ENCODE results near the gene ARAP2.

Gene ARAP2

DNA sequence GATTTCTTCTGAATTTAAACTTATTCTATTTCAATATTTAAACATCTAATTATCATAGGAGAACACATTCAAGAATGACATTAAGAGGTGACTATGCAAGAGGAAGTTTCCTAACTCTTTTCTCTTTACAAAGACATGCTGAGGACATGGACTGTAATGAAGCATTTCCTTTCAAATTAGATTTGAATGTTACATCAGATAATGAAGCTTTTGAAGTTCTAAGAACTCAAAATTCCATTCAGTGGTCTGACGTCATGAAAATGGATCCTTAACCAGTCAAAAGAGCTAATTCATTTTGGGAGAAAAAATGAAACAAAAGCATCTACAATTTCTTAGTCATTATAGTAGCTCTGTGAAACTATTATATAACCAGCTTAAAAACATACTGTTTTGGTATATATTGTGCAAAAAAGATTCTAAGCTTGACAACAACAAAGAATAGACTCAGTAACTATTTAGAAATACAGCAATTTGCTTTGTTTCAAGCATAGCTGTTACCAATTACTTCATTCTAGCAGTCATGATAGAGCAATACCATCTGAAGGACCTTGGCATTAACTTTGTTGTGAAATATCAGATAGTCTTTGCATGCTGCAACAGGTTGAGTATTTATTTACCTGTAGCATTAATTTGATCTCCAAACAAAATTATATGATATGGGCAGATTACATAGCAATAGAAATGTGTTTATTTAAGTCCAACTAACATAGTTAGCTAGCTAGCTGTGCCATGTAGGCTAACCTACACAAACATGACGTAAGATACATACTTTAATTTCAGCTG lies 23.4 kb upstream of the ARAP2 start:
- no peak for FAIRE-seq
- no peak for DNase-seq (ENCODE audit: extremely low spot score, insufficient read length, low read depth)

DNA sequence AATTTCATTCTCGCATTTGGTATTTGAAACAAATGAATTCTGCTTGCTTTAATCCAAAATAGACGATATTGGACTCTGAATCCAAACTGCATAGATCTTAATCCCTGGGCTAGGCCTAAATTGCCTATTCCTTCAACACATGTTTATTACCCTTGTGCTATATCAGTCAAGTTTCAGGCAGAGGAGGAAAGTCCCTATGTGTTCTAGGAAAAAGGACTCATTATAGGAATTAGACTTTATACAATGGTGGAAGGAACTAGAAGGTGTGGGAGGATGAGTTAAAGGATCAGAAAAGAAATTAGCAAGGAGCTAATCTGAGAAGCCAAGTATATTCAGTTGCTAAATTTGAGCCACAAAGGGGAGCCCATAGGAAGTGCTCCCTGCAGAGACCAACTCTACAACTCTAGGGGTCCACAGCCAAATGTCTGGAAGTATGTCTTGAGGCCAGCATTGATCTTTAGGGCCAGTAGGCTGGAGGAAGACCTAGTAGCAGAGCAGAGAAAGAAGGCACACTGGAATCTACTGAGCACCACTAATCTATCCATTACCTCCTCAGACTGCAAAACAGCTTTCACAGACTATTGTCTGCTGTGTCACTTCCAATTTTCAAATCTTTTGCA lies 20.0 kb upstream of the ARAP2 start:
- no peak for FAIRE-seq
- DNase-seq (ENCODE audit: extremely low spot score, insufficient read length, low read depth): no peak

DNA sequence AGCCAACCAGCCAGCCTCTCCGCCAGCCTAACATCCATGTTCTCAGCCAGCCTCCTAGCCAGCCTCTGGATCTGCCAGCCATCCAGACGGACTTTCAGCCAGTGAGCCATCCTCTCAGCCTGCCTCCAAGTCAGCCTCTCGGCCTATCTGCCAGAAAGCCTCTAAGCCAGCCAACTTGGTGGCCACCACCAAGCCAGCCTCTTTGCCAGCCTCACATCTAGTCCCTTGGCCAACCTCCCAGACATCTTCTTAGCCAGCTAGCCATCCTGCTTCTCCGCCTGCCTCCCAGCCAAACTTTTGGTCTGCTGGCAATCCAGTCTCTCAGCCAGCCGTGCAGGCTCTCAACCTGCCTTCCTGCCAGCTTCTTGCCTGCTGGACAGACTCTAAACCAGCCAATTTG lies 16.4 kb upstream of the ARAP2 start:
- no peak for FAIRE-seq
- no peak for DNase-seq (ENCODE audit: extremely low spot score, insufficient read length, low read depth)

DNA sequence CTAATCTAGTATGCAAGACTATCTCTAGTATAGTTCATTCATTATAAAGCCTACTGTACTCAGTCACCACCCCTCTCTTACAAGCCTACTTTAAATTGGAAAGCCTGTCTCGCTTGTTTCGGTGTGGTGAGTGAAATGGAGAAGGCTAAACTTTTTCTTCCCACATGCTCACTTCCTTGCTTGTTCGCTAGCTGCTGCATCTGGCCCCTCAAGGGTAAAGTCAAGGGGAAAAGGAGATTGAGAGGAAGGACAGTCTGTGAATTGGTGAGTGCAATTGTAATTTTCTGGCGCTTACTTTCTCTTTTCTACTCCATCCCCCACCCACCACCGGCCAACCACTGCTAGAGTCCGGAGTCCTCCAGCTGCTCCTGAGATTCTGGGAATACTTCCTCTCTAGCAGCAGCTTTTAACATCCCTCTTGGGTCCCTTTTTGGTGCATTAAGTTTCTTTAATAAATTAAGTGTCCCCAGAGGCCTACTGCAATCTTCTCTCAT lies 12.1 kb upstream of the ARAP2 start:
- no peak for DNase-seq (ENCODE audit: extremely low spot score, insufficient read length, low read depth)
- FAIRE-seq: peak; percentile 93

DNA sequence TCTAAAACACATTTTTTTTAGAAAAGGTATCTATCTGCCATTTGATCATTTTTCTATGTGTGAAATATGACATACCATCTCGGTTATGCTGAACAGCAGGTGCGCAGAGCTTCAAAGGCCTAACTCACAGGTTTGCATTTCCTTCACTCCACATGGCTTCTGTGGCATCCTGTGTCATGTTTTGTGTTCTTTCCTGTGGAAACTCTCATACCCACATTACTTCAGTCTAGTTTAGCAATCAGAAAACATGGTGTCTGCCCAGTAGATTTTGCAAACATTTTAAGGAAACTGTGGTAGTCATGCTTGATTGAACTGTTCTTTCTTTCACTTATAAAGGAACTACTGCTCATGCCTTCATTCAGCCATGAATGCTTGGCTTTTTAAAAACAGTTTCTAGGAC lies 11.3 kb upstream of the ARAP2 start:
- peak; percentile 99 for FAIRE-seq
- no peak for DNase-seq (ENCODE audit: extremely low spot score, insufficient read length, low read depth)

DNA sequence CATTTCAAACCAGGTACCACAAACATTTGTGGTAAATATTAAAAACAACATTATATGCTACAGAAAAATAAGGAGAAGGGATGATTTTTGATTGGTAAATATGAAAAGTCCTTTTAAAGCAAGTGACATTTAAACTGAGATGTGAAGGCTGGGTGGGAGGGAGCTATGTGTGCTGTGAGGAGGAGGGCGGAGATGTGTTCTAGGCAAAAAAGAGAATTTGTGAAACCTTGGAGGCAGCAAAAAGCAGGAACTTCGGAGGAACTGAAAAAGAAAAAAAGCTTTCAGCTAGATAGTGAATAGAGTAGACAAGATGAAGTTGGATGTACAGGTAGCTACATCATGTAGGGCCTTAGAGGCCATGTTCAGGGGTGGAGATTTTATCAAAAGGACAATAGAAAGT lies 10.1 kb upstream of the ARAP2 start:
- DNase-seq (ENCODE audit: extremely low spot score, insufficient read length, low read depth) (no peak), FAIRE-seq (peak; percentile 12)

DNA sequence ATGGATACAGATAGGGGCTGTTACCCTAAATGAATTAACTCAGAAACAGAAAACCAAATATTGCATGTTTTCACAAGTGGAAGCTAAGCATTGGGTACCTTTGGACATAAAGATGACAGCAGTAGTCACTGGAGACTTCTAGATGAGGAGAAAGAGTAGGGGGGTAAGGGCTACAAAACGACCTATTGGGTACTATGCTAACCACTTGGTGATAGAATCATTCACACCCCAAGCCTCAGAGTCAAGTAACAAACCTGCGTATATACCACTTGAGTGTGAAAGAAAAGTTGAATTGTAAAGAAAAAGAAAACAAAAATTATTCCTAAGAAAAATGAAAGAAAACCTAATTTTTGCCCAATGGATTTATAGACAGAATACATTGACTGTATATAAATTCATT lies 7.7 kb upstream of the ARAP2 start:
- FAIRE-seq (no peak), DNase-seq (ENCODE audit: extremely low spot score, insufficient read length, low read depth) (no peak)

DNA sequence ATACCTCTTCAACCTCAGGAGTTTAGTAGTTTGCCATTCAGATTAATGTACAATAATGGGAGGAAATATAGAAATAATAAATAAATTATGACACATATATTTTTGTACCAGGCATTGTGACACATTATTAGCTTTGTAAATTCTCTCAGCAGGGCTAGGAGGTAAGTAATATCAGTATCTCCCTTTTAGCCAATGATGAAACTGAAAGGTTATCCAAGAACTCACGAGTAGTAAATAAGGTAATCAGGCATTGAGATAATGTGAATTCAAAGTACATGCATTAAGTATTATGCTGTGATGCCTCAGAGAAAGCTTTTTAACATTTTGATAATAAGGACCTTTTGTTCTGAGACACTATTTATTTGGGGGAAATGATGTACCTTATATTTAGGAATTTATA lies 5.3 kb upstream of the ARAP2 start:
- FAIRE-seq (no peak), DNase-seq (ENCODE audit: extremely low spot score, insufficient read length, low read depth) (no peak)

DNA sequence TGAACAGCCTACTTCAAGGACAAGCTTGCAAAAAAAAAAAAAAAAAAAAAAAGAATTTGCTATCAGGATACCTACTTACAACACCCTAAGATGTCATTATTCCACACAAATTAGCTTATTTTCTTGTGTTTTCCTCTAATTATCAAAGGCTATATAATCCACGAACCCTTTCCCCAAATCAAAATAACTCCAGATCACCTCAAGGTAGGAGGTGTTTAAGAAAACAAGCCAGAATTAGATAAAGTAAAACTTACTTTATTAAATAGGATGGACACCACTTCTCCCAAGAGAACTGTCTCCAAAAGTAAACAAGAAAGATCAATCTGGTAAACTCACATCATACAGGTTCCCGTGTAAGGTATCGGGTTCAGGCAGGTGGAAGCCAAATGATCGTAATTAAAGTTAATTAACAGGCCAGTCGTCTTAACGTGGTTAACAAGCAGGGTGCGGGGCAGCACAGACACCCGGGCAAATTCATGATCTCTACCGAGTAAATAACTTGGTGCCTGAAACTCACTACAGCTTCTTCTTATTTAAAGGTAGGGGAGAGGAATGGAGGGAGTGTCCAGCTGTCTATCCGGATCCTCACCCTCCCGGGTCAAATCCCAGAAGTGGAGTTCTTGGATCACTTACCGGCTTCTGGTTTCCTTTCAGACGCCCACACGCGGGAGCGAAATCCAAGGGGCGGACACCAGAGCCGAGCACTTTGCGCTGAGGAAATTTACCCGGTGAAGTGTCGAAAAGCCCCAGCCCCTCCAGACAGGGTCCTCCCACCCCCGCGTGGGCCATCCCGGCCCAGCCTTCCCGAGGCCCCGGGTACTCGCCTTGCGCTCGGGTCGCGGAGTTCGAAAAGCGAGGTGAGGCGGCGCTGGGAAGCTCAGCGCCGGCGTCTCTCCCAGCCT lies 708 bp downstream of the ARAP2 start:
- FAIRE-seq (peak; percentile 86), DNase-seq (ENCODE audit: extremely low spot score, insufficient read length, low read depth) (no peak)

DNA sequence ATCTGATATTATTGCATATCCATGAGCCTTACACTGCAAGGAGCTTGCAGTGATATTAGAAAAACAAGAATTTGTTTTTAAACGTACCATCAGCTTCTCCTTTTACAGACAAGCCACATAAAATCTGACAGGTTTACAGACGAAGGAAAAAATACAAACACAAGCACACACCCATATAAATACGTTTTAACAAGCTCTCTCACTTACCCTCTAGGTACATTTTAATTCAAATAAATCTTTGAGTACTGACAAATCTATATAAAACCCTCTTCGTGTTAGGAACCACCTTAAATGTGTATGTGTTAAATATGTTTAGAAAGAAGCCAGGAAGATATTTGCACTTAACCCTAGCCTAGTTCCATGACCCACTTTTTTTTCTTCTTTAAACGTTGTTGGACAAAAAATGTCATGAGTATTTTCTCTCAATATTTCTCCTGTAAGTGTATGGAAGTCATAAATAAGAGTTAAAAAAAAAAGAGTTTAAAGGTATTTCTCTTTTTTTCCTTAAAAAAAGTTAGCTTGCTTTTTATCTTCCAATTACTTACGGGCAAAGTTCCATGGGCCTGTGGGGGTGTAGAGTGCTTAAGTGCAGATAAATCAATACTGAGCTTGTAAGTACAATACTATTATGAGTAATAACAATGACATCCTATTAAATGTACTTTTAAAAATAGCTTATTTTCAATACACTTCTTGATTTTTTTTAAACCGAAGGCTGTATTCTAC lies 1.5 kb downstream of the ARAP2 start:
- DNase-seq (ENCODE audit: extremely low spot score, insufficient read length, low read depth) (no peak), FAIRE-seq (peak; percentile 9)

DNA sequence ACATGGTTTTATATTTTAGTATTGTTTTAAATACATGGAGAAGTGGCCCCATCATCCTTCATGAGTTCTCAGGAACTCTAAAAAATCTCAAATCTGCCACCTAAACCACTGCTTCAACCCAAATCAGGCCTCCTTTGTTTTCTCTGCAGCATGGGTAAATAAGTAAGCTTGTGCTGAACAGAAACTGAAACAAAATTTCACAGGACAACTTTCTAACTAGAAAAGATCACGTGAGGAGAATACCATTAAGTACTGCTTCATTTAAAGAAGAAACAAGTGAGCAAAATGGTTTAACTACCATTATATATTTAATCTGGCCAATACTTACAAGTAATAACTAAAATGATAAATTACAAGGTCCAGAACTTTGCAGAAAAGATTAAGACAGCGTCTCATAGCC lies 2.5 kb downstream of the ARAP2 start:
- FAIRE-seq (peak; percentile 96), DNase-seq (ENCODE audit: extremely low spot score, insufficient read length, low read depth) (no peak)

DNA sequence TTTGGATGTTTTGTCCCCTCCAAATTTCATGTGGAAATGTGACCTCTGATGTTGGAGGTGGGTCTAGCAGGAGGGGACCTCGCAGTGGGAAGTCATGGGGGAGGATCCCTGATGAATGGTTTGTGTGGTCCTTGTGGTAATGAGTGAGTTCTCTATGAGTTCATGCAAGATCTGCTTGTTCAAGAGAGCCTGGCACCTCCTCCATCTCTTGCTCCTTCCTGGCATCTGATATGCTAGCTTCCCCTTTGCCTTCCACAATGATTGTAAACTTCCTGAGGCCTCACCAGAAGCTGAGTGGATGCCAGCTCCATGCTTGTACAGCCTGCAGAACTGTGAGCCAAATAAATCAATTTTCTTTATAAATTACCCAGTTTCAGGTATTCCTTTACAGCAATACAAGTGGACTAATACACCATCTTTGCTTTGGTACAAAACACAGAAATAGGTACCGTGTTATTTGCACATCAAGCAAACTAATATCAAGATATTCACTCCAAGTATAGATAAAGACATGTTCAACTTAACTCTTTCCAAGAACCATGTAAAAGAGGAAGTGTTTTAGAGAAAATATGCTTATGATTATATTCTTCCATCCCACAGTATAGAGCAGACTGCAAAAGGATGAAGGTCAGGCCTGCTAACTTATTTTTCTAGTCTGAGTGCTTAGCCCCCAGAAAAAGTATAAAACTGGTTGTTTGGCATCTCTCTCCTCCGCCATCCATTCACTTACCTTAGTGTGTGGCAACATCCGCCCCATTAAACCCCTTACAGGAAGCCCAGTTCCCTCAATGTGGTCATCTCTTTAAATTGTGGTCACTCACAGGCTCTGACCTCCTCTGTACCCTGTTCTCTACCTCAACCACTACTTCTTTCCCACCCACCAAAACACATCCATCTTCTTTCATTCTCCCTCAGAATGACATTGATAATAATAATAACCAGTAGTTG lies 6.7 kb downstream of the ARAP2 start:
- DNase-seq (ENCODE audit: extremely low spot score, insufficient read length, low read depth) (no peak), FAIRE-seq (peak; percentile 29)

DNA sequence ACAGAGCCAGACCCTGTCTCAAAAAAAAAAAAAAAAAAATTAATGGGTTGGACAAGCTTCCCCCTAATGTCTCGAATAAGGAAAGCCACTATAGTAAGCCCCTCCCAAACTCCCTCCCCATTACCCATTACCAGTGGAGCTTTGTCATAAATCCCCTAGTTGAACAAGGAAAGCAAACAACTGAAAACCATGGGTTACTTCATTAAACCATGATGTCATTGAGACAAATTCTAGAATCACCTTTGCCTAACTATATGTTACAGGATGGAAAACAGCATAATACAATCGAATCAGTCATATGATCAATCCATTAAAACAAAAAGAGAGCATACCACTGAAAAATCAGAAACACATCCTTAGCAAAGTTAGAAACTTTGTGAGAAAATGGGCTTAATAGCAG lies 8.2 kb downstream of the ARAP2 start:
- FAIRE-seq (no peak), DNase-seq (ENCODE audit: extremely low spot score, insufficient read length, low read depth) (no peak)

DNA sequence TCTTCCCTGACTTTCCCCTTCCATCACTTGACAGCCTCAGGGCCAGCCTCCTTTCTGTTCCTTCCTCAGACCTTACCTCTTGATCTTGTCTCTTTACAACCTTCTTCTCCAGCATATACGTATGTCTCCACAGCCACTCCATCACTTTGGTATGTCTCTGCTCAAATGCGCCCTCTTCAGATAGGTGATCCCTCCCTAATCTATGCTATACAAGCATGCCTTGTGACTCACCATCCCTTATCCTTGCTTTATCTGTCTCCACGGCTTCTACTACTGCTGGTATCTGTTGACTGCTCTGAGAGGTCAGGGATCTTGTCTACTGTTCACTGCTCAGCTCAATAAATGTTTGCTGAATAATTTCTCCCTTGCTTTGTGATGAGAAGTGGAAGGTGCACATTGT lies 9.0 kb downstream of the ARAP2 start:
- no peak for DNase-seq (ENCODE audit: extremely low spot score, insufficient read length, low read depth)

DNA sequence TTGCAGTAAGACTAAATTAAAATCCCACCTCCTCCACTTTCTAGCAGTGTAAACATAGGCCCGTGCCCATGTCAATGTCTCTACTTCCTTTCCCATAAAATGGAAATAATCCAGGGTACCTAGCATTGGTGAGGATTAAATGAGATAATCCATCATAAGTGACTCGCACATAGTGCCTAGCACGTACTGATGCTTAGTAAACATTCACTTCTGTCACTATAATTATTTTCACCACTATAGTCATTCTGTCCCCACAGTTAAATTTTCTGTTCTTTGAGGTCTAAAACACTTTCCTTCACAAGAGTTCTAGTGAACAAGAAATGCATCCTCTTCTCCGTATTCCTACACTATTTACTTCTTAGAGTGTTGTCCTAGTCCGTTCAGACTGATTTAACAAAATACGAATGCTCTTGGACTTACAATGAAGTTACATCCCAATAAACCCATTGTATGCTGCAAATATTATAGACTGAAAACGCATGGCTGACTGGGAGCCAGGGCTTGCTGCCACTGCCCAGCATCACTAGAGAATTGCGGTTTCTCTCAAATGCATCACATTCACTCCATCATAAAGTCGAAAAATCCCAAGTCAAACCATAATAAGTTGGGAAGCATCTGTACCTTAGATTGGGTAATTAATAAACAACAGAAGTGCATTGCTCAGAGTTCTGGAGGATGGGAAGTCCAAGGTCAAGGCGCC lies 10.6 kb downstream of the ARAP2 start:
- FAIRE-seq (no peak), DNase-seq (ENCODE audit: extremely low spot score, insufficient read length, low read depth) (no peak)

More for the DNA sequence above, 9.0 kb downstream of the ARAP2 start:
- no peak for FAIRE-seq

DNA sequence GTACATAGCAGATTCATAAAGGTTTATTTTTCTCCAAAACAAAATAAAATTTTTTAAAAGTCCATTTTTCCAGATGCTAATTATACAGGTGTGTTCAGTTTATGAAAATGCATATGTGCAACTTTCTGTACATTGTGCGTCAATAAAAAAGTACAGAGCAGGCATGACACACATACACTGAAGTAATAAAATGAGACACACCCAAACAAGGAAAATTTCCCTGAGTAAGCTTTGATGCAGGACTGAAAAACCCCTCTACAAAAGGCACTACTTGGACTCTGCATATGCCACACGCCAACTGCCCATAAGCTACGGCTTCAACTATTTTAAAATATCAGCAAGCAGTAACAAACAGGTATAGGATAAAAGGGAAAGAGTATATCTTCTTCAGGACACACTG lies 13.8 kb downstream of the ARAP2 start:
- FAIRE-seq: no peak
- DNase-seq (ENCODE audit: extremely low spot score, insufficient read length, low read depth): no peak

DNA sequence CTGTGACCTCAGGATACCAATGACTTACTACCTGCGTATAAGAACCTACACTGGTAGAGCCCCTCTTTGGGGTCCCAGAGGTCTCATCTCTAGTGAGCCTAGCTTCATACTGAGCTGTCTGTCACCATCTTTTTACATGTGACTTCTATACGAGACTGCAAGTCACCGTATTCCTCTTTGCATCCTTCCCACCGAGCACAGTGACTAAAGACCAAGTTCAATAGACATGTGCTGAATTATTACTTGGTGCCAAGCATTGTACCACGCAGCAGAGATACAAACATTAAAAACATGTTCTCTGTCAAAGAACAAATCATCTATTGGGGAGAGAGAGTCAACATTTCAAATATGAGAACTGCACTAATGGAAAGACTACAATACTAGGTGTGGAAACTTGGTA lies 16.4 kb downstream of the ARAP2 start:
- FAIRE-seq: no peak
- no peak for DNase-seq (ENCODE audit: extremely low spot score, insufficient read length, low read depth)

DNA sequence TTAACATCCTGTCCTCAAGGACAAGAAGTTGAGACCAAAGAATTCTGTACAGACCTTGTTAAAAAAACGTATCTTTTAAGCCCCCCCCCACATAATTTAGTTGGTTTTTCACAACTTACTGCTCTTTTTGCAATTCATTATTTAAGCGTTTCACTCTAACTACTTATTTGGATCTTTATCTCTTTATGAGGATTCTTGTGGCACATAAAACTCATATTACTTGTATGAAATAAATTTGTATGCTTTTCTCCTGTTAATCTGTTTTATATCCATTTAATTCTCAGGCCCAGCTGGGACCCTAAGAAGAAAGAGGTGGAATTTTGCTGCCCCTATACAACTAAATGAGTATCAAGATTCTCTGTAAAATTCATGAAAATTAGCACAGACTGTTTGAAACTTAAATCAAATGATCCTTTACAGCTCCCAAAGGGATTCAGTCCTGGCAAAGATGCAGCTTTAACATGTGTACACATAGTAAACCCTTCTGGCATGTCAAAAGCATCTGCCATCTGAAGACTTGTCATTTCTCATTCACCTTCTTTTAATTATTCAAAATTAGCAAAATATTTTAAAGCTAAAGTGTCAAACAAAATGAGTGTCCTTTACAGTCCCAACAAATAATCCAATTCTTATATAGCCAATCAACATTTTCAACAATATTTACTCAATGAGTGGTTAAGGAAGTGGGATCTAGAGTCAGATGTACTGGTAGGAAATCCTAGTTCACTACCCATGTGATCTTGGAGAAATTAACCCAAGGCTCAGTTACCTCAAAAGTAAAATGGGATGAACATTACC lies 17.7 kb downstream of the ARAP2 start:
- DNase-seq (ENCODE audit: extremely low spot score, insufficient read length, low read depth): no peak
- FAIRE-seq: peak; percentile 15

Measured in GM18507 (cell line).